HG03521 (cell line): ENCODE measurements around the gene LAG3.
A peak's percentile ranks its signal among the peaks of the same experiment; 100 is the strongest.
"Not testable (repeated sequence)": the region's sequence is repeated elsewhere in the genome, so short reads cannot be mapped to it uniquely, and the experiment has no call there.

Source experiments
- ATAC-seq: cut with Tn5 transposase; IDR thresholded peaks from one replicate; pipeline ENCODE4 v1.9.1; 2021; ENCODE audit warnings: mild to moderate bottlenecking, moderate library complexity; ENCODE audit not compliant: unreplicated experiment

The LAG3 gene

DNA sequence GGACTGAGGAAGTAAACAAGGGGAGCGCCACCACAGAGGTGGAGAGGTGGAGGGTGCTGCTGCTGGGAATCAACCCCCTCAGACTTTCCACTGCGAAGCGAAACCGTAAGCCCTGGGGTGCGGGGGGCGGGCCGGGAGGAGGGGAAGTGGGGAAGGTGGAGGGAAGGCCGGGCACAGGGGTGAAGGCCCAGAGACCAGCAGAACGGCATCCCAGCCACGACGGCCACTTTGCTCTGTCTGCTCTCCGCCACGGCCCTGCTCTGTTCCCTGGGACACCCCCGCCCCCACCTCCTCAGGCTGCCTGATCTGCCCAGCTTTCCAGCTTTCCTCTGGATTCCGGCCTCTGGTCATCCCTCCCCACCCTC, at the start of gene LAG3:
Gene LAG3, plus strand, starts transcription at position 190 of the 365 bp plus-strand sequence. CDS start 333 bp downstream, outside the sequence.
- no peak for ATAC-seq

GRCh38 chr12:6722863-6723262, 49.5 kb upstream of the LAG3 start:
- no peak for ATAC-seq

GRCh38 chr12:6723607-6724408, 48.5 kb upstream of the LAG3 start, which contains the start of gene COPS7A:
Gene COPS7A (plus strand): TSS chr12:6724046. CDS start chr12:6724657, 611 bp downstream.
- ATAC-seq, result peak; percentile 96

DNA sequence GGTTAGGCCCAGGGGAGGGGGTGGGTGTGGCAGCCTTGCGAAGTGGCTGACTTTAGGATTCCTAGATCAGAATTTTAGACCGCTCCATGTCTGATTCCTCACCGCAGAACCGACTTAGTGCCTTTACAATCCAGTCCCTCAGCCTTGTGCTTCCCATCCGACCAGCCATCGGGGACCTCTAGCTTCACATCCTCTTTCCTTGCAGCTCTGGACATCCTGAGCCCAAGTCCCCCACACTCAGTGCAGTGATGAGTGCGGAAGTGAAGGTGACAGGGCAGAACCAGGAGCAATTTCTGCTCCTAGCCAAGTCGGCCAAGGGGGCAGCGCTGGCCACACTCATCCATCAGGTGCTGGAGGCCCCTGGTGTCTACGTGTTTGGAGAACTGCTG, 47.9 kb upstream of the LAG3 start:
- ATAC-seq, result peak; percentile 15

GRCh38 chr12:6725350-6725749, 47.0 kb upstream of the LAG3 start:
- no peak for ATAC-seq

DNA sequence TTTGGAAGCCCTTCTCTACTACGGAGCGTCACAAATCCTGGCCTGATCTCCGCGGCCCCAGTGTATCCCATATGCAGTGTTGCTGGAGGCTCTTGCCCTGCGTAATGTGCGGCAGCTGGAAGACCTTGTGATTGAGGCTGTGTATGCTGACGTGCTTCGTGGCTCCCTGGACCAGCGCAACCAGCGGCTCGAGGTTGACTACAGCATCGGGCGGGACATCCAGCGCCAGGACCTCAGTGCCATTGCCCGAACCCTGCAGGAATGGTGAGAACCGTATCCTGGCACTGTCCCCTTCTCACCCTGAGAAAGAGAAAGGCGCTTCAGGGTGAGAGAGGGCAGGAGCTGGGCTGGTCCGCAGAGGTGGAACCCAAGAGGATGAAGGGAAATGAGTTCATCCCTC, 43.1 kb upstream of the LAG3 start:
- ATAC-seq, result no peak

DNA sequence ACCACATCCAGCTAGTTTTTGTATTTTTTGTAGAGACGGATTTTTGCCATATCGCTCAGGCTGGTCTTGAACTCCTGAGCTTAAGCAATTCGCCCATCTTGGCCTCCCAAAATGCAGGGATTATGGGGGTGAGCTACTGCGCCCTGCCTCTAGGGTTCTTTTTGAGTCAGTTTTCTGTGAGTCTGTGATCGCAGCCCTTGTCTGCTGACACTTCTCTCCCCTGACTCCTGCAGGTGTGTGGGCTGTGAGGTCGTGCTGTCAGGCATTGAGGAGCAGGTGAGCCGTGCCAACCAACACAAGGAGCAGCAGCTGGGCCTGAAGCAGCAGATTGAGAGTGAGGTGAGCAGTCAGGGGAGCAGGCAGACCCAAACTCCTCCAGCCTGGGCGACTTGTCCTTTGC, 42.2 kb upstream of the LAG3 start:
- no peak for ATAC-seq

DNA sequence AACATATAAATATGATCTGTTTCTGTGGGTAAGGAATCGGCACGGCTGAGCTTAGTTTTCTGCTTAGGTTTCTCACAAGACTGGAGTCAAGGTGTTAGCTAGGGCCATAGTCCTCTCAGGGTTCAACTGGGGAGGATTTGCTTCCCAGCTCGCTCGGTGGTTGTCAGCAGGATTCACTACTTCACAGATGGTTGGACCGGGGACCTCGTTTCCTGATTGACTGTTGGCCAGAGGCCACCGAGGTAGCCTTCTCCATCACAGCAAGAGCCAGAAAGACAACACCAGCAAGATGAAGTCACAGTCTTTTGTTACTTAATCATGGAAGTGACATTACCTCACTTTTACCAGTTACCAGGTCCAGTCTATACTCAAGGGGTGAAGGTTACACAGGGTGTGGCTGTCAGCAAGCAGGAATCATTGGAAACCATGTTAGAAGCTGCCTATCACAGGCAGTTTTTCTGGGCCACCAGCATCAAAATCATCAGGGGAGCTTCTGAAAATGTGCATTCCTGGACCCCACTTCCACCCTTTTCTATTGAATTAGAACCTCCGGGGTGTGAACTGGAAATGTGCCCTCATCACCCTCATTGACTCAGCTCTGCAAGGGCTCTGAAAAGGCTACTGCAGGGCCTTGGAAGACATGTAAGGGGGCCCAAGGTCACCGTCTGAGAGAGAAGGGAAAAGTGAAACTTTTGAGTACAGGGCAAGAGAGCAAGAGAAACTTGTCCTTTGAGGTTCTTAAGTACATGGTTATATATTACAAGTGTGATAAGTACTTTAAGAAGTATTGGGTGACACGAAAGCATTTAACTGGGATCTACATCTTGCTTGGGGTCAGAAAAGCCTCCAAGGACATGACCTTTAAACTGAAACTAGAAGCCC, 37.6 kb upstream of the LAG3 start:
- ATAC-seq, result no peak

DNA sequence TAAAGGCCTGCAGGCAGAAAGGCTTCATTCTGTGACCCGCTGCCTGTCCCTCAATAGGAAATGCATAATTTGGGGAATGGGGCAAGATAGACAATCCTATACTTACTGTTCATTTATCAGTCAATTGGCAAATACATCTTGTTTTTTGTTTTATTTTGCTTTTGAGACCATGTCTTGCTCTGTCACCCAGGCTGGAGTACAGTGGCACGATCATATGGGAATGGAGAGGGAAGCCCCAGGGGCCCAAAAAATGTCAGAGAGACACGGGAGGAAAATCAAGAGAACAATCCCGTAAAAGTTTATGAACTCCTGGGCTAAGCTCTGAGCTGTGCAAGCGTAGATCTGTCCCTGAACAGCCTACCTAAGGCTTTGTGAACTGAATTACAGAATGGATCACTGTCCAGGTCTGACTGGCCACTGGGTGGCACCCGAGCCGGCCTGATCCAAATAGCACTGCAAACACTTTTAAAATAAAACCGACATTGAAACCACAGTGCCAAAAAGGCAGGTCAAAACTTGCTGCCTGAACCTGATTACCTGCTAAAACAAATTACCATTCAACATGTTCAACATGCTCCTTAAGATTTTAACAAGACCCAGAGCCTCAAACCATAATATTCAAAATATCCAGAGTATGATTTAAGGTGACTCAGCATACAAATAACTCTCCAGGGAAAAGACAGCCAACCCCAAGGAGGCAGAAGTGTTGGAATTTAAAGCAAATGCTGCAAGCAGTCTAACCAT, 36.7 kb upstream of the LAG3 start:
- no peak for ATAC-seq

GRCh38 chr12:6736754-6737153, 35.6 kb upstream of the LAG3 start:
- no peak for ATAC-seq

DNA sequence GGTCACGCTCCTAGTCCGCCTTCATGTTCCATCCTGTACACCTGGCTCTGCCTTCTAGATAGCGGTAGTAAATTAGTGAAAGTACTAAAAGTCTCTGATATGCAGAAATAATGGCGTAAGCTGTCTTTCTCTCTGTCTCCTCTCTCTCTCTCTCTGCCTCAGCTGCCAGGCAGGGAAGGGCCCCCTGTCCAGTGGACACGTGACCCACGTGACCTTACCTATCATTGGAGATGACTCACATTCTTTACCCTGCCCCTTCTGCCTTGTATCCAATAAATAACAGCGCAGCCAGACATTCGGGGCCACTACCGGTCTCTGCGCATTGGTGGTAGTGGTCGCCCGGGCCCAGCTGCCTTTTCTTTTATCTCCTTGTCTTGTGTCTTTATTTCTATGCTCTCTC, 30.2 kb upstream of the LAG3 start:
- not testable (repeated sequence) for ATAC-seq

- no peak for ATAC-seq
Observed at GRCh38 chr12:6742834-6743233, 29.5 kb upstream of the LAG3 start.

- not testable (repeated sequence) for ATAC-seq
Observed at GRCh38 chr12:6743300-6743699, 29.0 kb upstream of the LAG3 start.

DNA sequence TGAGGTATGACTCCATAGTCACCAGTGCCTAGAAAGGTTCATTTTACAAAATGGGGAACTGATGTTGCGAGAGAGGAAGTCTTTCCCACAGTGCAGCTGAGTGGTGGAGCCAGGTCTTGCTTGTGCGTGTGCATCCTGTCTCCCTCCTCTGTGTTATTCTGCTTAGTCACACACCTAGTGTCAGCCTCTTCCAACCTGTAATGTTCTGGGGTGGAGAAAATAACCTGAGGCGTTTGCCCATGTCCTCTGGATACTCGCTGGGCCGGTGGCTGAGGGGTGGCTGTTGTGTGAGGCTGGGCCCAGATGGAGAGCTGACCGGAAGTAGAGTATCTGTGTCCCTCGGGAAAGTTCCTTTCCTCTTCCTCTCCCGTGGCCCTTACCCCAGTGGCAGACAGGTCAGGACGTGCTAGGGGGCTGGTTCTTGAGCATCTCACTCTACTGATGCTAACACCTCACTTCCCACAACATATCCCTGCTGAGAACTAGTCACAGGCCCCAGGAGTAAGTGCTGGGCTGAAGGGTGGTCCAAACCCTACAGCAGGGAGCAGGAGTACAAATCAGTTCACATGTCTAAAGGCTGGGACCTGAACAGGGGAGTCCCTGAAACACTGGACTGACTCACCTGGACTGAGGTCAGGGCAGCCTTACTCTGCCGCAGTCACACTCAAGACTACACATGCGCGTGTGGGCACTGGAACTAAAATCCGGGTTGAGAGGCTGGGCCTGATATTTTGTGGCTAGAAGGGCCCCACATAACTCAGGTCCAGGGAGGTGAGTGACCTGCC, 26.4 kb upstream of the LAG3 start:
- ATAC-seq, result no peak

DNA sequence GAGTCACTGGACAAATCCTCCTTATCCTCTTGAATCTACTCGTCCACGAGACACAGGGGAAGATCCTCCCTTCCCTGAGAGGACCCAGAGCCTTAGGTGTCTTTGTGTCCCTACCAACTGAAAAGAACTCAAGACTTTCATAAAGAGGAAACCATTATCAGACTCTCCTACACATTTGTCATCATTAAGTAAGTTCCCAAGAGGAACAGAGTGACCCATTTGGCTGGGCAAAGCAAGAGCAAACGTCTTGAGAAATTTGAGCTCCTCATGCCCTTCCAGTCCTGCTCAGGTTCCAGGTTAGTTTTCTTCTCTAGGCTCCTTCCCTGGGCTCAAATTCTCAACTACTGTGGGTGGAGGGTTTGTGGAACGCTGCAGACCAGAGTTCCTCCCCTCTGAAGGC, 25.1 kb upstream of the LAG3 start:
- no peak for ATAC-seq

- ATAC-seq, result no peak
Observed at GRCh38 chr12:6748761-6749160, 23.6 kb upstream of the LAG3 start.

- ATAC-seq, result no peak
Observed at GRCh38 chr12:6750506-6750905, 21.8 kb upstream of the LAG3 start.

- no peak for ATAC-seq
Observed at GRCh38 chr12:6751767-6752166, 20.6 kb upstream of the LAG3 start.

DNA sequence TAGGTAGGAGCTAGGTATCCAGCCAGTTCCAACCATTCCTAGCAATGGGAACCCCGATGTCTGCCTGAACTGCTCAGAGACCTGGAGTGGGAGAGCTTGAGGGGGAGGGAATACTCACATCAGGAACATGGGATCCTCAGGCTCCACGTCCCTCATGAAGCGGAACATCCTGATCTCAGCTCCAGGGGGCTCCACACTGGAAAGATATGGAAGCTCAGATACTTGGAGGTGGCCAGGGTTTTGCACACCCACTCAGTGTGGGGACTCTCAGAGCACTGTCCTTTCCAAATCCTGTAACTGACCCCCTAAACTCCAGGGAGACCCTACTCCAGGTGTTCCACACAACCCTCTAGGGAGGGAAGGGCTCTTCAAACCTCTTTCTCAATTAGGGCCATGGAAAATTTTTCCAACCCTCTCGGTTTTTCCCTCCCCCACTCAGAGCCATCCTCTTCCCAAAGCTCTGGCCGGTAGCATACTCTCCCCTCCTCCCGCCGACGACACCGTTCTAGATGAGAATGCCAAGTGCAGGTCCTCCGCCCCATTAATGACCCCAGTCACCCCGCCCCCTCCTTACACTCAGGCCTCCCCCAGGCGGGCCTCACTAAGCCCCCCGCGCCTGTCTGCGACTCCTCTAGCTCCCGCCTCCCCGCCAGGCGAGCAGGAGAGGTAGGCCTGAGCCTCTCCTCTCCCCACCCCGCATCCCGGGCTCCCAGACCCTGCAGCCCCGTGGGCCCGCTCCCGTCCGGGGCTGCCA, 20.0 kb upstream of the LAG3 start:
- no peak for ATAC-seq
